SK-N-SH treated with all-trans-retinoic acid at 6 μM for 48 hours (cell line): Measurements from ENCODE around the gene TFEB.

Source experiments
- ATAC-seq: fragments of 200-7000 bp; cut with Tn5 transposase; 3 replicates; pipeline ENCODE4 v1.9.1; 2020; ENCODE audit warnings: mild to moderate bottlenecking, moderate library complexity
- ARNTL ChIP-seq: fragments of 450-650 bp; formaldehyde crosslinking; IDR thresholded peaks from 2 replicates; pipeline ENCODE4 v1.5.0; 2020; ENCODE audit warnings: low read depth, mild to moderate bottlenecking, moderate library complexity, borderline replicate concordance
- BACH2 ChIP-seq: fragments of 250-450 bp; sonication (Bioruptor Pico); IDR thresholded peaks from 2 replicates; pipeline ENCODE4 v1.9.0; 2021; ENCODE audit warnings: mild to moderate bottlenecking, borderline replicate concordance
- CSDC2 ChIP-seq: fragments of 250-450 bp; sonication (Bioruptor Pico); IDR thresholded peaks from 2 replicates; pipeline ENCODE4 v1.5.0; 2020; ENCODE audit warnings: mild to moderate bottlenecking, moderate library complexity
- GLIS3 ChIP-seq: fragments of 250-450 bp; sonication (Bioruptor Pico); IDR thresholded peaks from 2 replicates; pipeline ENCODE4 v1.5.0; 2020; ENCODE audit warnings: mild to moderate bottlenecking, moderate library complexity
- OSR1 ChIP-seq: fragments of 250-450 bp; sonication (Bioruptor Pico); IDR thresholded peaks from 2 replicates; pipeline ENCODE4 v1.8.0; 2022; ENCODE audit warnings: moderate library complexity, mild to moderate bottlenecking, inconsistent platforms
- PPARA ChIP-seq: fragments of 250-450 bp; sonication (Bioruptor Pico); IDR thresholded peaks from 2 replicates; pipeline ENCODE4 v1.5.0; 2020; ENCODE audit warnings: mild to moderate bottlenecking, borderline replicate concordance
- RARB ChIP-seq: fragments of 250-450 bp; sonication (Bioruptor Pico); IDR thresholded peaks from 2 replicates; pipeline ENCODE4 v1.8.0; 2021; ENCODE audit warnings: mild to moderate bottlenecking, moderate library complexity
- SNAI2 ChIP-seq: fragments of 250-450 bp; sonication (Bioruptor Pico); IDR thresholded peaks from 2 replicates; pipeline ENCODE4 v1.5.0; 2020; ENCODE audit warnings: mild to moderate bottlenecking, moderate library complexity
- TCF4 ChIP-seq: fragments of 250-450 bp; sonication (Bioruptor Pico); IDR thresholded peaks from 2 replicates; pipeline ENCODE4 v1.8.0; 2021; ENCODE audit warnings: mild to moderate bottlenecking, moderate library complexity, borderline replicate concordance
- TOX ChIP-seq: fragments of 250-450 bp; sonication (Bioruptor Pico); IDR thresholded peaks from 2 replicates; pipeline ENCODE4 v1.8.0; 2021; ENCODE audit warnings: mild to moderate bottlenecking, moderate library complexity, borderline replicate concordance
- ZC3H10 ChIP-seq: fragments of 250-450 bp; sonication (Bioruptor Pico); IDR thresholded peaks from 2 replicates; pipeline ENCODE4 v1.5.1; 2021; ENCODE audit warnings: mild to moderate bottlenecking, moderate library complexity
- ZFP3 ChIP-seq: fragments of 250-450 bp; sonication (Bioruptor Pico); IDR thresholded peaks from 2 replicates; pipeline ENCODE4 v1.5.0; 2020; ENCODE audit warnings: mild to moderate bottlenecking, moderate library complexity
- ZNF565 ChIP-seq: fragments of 450-650 bp; formaldehyde crosslinking; conservative IDR thresholded peaks from 2 replicates; pipeline ENCODE4 v1.5.0; 2020; ENCODE audit warnings: low read depth, mild to moderate bottlenecking, moderate library complexity
- ZNF70 ChIP-seq: fragments of 450-650 bp; formaldehyde crosslinking; IDR thresholded peaks from 2 replicates; pipeline ENCODE4 v1.5.0; 2020; ENCODE audit warnings: mild to moderate bottlenecking, moderate library complexity
- ZNF8 ChIP-seq: fragments of 450-650 bp; formaldehyde crosslinking; IDR thresholded peaks from 2 replicates; pipeline ENCODE4 v1.5.0; 2020; ENCODE audit warnings: mild to moderate bottlenecking, moderate library complexity
- TF ChIP-seq, protein P1 (sequence below): fragments of 250-450 bp; sonication (Bioruptor Pico); IDR thresholded peaks from 2 replicates; pipeline ENCODE4 v1.5.1; 2021; ENCODE audit warnings: mild to moderate bottlenecking, moderate library complexity
- TF ChIP-seq, protein P2 (sequence below): fragments of 250-450 bp; sonication (Bioruptor Pico); IDR thresholded peaks from 2 replicates; pipeline ENCODE4 v1.5.0; 2020; ENCODE audit warnings: mild to moderate bottlenecking, moderate library complexity
- TF ChIP-seq, protein P3 (sequence below): fragments of 250-450 bp; sonication (Bioruptor Pico); IDR thresholded peaks from 2 replicates; pipeline ENCODE4 v1.5.1; 2020; ENCODE audit warnings: low read depth, mild to moderate bottlenecking, moderate library complexity
- TF ChIP-seq, protein P4 (sequence below): fragments of 250-450 bp; sonication (Bioruptor Pico); IDR thresholded peaks from 2 replicates; pipeline ENCODE4 v1.8.0; 2021; ENCODE audit warnings: low read depth, mild to moderate bottlenecking, moderate library complexity, borderline replicate concordance
- TF ChIP-seq, protein P5 (sequence below): fragments of 250-450 bp; sonication (Bioruptor Pico); IDR thresholded peaks from 2 replicates; pipeline ENCODE4 v1.8.0; 2020; ENCODE audit warnings: mild to moderate bottlenecking, moderate library complexity, borderline replicate concordance

Gene TFEB

DNA sequence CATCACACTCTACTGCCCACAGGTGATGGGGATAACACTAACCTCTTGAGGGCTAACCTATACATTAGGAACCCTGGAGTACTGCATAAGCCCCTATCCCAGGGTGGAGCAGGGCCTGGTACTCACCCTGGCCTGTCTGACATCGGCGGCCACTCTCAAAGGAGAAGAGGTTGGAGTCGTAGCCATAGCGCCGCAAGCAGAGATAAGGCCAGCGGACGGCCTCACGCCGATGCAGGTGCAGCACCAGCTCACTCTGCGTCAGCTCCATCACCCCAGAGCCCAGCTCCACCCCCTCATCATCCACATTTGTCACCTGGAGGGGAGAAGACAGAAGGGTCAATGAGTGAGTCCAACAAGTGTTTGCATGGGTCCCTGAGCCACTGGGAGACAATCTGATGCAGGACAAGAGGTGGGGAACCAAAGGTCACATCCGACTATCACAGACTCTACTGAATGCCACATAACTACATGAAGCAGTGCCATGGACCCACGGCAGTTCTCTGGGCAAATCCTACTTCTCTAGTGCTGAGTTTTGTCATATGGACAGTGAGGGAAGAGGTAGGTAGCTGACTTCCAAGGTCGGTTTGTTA is 40.0 kb upstream of the TFEB start:
- ATAC-seq, result no peak
- no peak for TF ChIP-seq ZNF565 (CRISPR knock-in tag)
- TF ChIP-seq ZC3H10, result no peak
- TF ChIP-seq, protein P1, sequence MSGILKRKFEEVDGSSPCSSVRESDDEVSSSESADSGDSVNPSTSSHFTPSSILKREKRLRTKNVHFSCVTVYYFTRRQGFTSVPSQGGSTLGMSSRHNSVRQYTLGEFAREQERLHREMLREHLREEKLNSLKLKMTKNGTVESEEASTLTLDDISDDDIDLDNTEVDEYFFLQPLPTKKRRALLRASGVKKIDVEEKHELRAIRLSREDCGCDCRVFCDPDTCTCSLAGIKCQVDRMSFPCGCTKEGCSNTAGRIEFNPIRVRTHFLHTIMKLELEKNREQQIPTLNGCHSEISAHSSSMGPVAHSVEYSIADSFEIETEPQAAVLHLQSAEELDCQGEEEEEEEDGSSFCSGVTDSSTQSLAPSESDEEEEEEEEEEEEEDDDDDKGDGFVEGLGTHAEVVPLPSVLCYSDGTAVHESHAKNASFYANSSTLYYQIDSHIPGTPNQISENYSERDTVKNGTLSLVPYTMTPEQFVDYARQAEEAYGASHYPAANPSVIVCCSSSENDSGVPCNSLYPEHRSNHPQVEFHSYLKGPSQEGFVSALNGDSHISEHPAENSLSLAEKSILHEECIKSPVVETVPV (CRISPR knock-in tag), result no peak
- TF ChIP-seq, protein P2, sequence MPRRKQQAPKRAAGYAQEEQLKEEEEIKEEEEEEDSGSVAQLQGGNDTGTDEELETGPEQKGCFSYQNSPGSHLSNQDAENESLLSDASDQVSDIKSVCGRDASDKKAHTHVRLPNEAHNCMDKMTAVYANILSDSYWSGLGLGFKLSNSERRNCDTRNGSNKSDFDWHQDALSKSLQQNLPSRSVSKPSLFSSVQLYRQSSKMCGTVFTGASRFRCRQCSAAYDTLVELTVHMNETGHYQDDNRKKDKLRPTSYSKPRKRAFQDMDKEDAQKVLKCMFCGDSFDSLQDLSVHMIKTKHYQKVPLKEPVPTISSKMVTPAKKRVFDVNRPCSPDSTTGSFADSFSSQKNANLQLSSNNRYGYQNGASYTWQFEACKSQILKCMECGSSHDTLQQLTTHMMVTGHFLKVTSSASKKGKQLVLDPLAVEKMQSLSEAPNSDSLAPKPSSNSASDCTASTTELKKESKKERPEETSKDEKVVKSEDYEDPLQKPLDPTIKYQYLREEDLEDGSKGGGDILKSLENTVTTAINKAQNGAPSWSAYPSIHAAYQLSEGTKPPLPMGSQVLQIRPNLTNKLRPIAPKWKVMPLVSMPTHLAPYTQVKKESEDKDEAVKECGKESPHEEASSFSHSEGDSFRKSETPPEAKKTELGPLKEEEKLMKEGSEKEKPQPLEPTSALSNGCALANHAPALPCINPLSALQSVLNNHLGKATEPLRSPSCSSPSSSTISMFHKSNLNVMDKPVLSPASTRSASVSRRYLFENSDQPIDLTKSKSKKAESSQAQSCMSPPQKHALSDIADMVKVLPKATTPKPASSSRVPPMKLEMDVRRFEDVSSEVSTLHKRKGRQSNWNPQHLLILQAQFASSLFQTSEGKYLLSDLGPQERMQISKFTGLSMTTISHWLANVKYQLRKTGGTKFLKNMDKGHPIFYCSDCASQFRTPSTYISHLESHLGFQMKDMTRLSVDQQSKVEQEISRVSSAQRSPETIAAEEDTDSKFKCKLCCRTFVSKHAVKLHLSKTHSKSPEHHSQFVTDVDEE (CRISPR knock-in tag), result no peak
- TF ChIP-seq ZNF70 (CRISPR knock-in tag), result no peak
- no peak for TF ChIP-seq TOX
- TF ChIP-seq ARNTL, result no peak
- no peak for TF ChIP-seq ZNF8 (CRISPR knock-in tag)
- TF ChIP-seq, protein P3, sequence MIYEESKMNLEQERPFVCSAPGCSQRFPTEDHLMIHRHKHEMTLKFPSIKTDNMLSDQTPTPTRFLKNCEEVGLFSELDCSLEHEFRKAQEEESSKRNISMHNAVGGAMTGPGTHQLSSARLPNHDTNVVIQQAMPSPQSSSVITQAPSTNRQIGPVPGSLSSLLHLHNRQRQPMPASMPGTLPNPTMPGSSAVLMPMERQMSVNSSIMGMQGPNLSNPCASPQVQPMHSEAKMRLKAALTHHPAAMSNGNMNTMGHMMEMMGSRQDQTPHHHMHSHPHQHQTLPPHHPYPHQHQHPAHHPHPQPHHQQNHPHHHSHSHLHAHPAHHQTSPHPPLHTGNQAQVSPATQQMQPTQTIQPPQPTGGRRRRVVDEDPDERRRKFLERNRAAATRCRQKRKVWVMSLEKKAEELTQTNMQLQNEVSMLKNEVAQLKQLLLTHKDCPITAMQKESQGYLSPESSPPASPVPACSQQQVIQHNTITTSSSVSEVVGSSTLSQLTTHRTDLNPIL, result no peak
- TF ChIP-seq RARB (CRISPR knock-in tag), result no peak
- TF ChIP-seq BACH2, result no peak
- no peak for TF ChIP-seq CSDC2 (CRISPR knock-in tag)

DNA sequence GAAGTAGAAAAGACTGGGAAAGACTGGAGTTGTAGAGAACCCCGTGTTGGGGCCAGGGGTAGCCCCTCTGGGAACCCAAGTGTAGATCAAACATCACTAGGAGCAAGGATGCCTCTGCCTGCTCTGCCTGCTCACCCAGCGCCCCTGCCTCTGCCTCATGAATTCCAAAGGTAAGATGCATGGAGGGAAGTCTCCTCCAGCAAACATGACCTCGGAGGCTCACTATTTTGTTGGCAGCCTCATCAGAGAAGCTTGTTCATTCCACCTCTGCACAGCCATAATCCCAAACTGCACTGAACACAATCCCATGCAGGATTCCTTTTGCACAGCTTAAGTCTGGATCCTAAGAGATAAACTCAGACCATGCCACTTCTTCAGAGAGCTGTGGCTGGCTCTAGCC is 39.4 kb upstream of the TFEB start:
- no peak for ATAC-seq
- no peak for TF ChIP-seq ZNF565 (CRISPR knock-in tag)
- TF ChIP-seq ZFP3, result no peak
- no peak for TF ChIP-seq PPARA (CRISPR knock-in tag)
- no peak for TF ChIP-seq OSR1 (CRISPR knock-in tag)
- no peak for TF ChIP-seq TCF4 (CRISPR knock-in tag)
- no peak for TF ChIP-seq ZNF8 (CRISPR knock-in tag)
- TF ChIP-seq, protein P4, sequence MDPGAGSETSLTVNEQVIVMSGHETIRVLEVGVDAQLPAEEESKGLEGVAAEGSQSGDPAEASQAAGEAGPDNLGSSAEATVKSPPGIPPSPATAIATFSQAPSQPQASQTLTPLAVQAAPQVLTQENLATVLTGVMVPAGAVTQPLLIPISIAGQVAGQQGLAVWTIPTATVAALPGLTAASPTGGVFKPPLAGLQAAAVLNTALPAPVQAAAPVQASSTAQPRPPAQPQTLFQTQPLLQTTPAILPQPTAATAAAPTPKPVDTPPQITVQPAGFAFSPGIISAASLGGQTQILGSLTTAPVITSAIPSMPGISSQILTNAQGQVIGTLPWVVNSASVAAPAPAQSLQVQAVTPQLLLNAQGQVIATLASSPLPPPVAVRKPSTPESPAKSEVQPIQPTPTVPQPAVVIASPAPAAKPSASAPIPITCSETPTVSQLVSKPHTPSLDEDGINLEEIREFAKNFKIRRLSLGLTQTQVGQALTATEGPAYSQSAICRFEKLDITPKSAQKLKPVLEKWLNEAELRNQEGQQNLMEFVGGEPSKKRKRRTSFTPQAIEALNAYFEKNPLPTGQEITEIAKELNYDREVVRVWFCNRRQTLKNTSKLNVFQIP (CRISPR knock-in tag), result no peak
- no peak for TF ChIP-seq SNAI2
- TF ChIP-seq, protein P2 (CRISPR knock-in tag), result no peak
- TF ChIP-seq, protein P3, result no peak
- no peak for TF ChIP-seq RARB (CRISPR knock-in tag)
- TF ChIP-seq GLIS3 (CRISPR knock-in tag), result no peak
- TF ChIP-seq CSDC2 (CRISPR knock-in tag), result no peak
- TF ChIP-seq, protein P5, sequence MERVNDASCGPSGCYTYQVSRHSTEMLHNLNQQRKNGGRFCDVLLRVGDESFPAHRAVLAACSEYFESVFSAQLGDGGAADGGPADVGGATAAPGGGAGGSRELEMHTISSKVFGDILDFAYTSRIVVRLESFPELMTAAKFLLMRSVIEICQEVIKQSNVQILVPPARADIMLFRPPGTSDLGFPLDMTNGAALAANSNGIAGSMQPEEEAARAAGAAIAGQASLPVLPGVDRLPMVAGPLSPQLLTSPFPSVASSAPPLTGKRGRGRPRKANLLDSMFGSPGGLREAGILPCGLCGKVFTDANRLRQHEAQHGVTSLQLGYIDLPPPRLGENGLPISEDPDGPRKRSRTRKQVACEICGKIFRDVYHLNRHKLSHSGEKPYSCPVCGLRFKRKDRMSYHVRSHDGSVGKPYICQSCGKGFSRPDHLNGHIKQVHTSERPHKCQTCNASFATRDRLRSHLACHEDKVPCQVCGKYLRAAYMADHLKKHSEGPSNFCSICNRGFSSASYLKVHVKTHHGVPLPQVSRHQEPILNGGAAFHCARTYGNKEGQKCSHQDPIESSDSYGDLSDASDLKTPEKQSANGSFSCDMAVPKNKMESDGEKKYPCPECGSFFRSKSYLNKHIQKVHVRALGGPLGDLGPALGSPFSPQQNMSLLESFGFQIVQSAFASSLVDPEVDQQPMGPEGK, result no peak
